KOPT-K1 (cell line): ENCODE measurements around the gene IDH3B.

Experiments
- H3K27ac ChIP-seq: fragments of 200-600 bp; sonication (generic); 2 replicates; pipeline ENCODE4 v1.5.1; 2016; ENCODE audit warnings: antibody characterized with exemption, mild to moderate bottlenecking, low read depth, low read length; ENCODE audit not compliant: poor library complexity, severe bottlenecking
- H3K36me3 ChIP-seq: fragments of 200-600 bp; sonication (generic); 2 replicates; pipeline ENCODE4 v1.5.1; 2017; ENCODE audit warnings: antibody characterized with exemption, mild to moderate bottlenecking, low read length, moderate library complexity; ENCODE audit not compliant: insufficient read depth
- H3K9me3 ChIP-seq: fragments of 200-600 bp; sonication (generic); 2 replicates; pipeline ENCODE4 v1.5.1; 2017; ENCODE audit warnings: antibody characterized with exemption, low read length, mild to moderate bottlenecking; ENCODE audit not compliant: insufficient read depth, poor library complexity, severe bottlenecking

The IDH3B gene

GRCh38 chr20:2654831-2655230, 9.2 kb downstream of the IDH3B start:
- Histone ChIP-seq H3K9me3 (no peaks in the 10 kb centered on the region), H3K36me3 (peaks cover 71% of the 10 kb centered on the region), H3K27ac (no peak overlapping the region)

GRCh38 chr20:2654384-2654822, 9.6 kb downstream of the IDH3B start:
- Histone ChIP-seq H3K36me3 (peaks cover 67% of the 10 kb centered on the region), H3K27ac (peak overlapping the region; percentile 92), H3K9me3 (no peaks in the 10 kb centered on the region)

- peaks cover 60% of the 10 kb centered on the region for H3K36me3 ChIP-seq
- H3K9me3 ChIP-seq, result no peaks in the 10 kb centered on the region
- peak overlapping the region; percentile 92 for H3K27ac ChIP-seq
Observed at GRCh38 chr20:2653556-2654383, 10.2 kb downstream of the IDH3B start.

GRCh38 chr20:2652724-2653555, 11.1 kb downstream of the IDH3B start:
- Histone ChIP-seq H3K27ac (peak overlapping the region; percentile 92), H3K9me3 (no peaks in the 10 kb centered on the region), H3K36me3 (peaks cover 52% of the 10 kb centered on the region)

GRCh38 chr20:2651772-2652723, 12.0 kb downstream of the IDH3B start, which contains the start of gene NOP56:
TSS of gene NOP56 (plus strand) at chr20:2652632. CDS start at chr20:2652661, 29 bp downstream.
- Histone ChIP-seq H3K9me3 (no peaks in the 10 kb centered on the region), H3K27ac (peak within 1 kb of the TSS; percentile 92), H3K36me3 (peaks cover 43% of the 10 kb centered on the region)

GRCh38 chr20:2643708-2644107, 20.3 kb downstream of the IDH3B start:
- H3K27ac ChIP-seq, result no peak overlapping the region
- no peaks in the 10 kb centered on the region for H3K9me3 ChIP-seq
- H3K36me3 ChIP-seq, result no peaks in the 10 kb centered on the region

GRCh38 chr20:2640899-2641298, 23.1 kb downstream of the IDH3B start:
- Histone ChIP-seq H3K9me3 (no peaks in the 10 kb centered on the region), H3K27ac (no peak overlapping the region), H3K36me3 (no peaks in the 10 kb centered on the region)

- Histone ChIP-seq H3K9me3 (no peaks in the 10 kb centered on the region), H3K27ac (no peak overlapping the region), H3K36me3 (no peaks in the 10 kb centered on the region)
Observed at GRCh38 chr20:2640260-2640659, 23.8 kb downstream of the IDH3B start.

GRCh38 chr20:2637246-2637645, 26.8 kb downstream of the IDH3B start:
- no peaks in the 10 kb centered on the region for H3K9me3 ChIP-seq
- H3K36me3 ChIP-seq, result no peaks in the 10 kb centered on the region
- no peak overlapping the region for H3K27ac ChIP-seq

- Histone ChIP-seq H3K9me3 (peaks cover 4% of the 10 kb centered on the region), H3K36me3 (no peaks in the 10 kb centered on the region), H3K27ac (no peak overlapping the region)
Observed at GRCh38 chr20:2633381-2633780, 30.6 kb downstream of the IDH3B start.

- H3K27ac ChIP-seq, result no peak overlapping the region
- no peaks in the 10 kb centered on the region for H3K36me3 ChIP-seq
- peaks cover 20% of the 10 kb centered on the region for H3K9me3 ChIP-seq
Observed at GRCh38 chr20:2631228-2631627, 32.8 kb downstream of the IDH3B start.

- Histone ChIP-seq H3K27ac (no peak overlapping the region), H3K36me3 (no peaks in the 10 kb centered on the region), H3K9me3 (peaks cover 28% of the 10 kb centered on the region)
Observed at GRCh38 chr20:2626853-2627541, 37.0 kb downstream of the IDH3B start.

- Histone ChIP-seq H3K27ac (no peak overlapping the region), H3K9me3 (peaks cover 25% of the 10 kb centered on the region), H3K36me3 (no peaks in the 10 kb centered on the region)
Observed at GRCh38 chr20:2625062-2625461, 39.0 kb downstream of the IDH3B start.

- H3K9me3 ChIP-seq, result peaks cover 25% of the 10 kb centered on the region
- no peaks in the 10 kb centered on the region for H3K36me3 ChIP-seq
- no peak overlapping the region for H3K27ac ChIP-seq
Observed at GRCh38 chr20:2624190-2624589, 39.8 kb downstream of the IDH3B start.
